B cell (primary cell): ENCODE measurements around the gene OSBPL5. TPM values are rescaled to one million over a fixed set of nuclear protein-coding genes. Genes with fewer than 3 reads are reported as not detected.

Experiments
- ATAC-seq: fragments of 200-7000 bp; cut with Tn5 transposase; one replicate; pipeline ENCODE4 v1.10.0; 2021; ENCODE audit warnings: low read depth, mild to moderate bottlenecking, moderate number of reproducible peaks, moderate library complexity
- CTCF ChIA-PET: fragments of 350-600 bp; sonication (Branson Sonifier 250); formaldehyde crosslinking; loops from one replicate; lab custom pipeline; 2021; ENCODE audit warnings: antibody characterized with exemption, inconsistent platforms; lab: Charles Lee
- POLR2A ChIA-PET: fragments of 350-600 bp; sonication (Branson Sonifier 250); formaldehyde crosslinking; loops from one replicate; lab custom pipeline; 2021; ENCODE audit warnings: antibody characterized with exemption; lab: Charles Lee
- DNase-seq: peaks from one replicate; pipeline ENCODE4 v3.0.0; 2013
- H2AFZ ChIP-seq: 2 replicates; pipeline ENCODE4 v1.6.1; 2012; ENCODE audit warnings: mild to moderate bottlenecking, low read depth, low read length; ENCODE audit not compliant: insufficient read depth, poor library complexity, severe bottlenecking
- H3K27ac ChIP-seq, 2 donors: 1 replicate in 1 of 2; 2 replicates in 1 of 2; pipeline ENCODE4 v1.5.1; 2012 to 2013; ENCODE audit warnings: low read length in 2 of 2, mild to moderate bottlenecking in 2 of 2, moderate library complexity in 1 of 2
- H3K27me3 ChIP-seq, 4 experiments: fragments of 200-600 bp in 1 of 4; sonication (generic) in 1 of 4; replicated peaks in 1 of 4; 1 replicate in 2 of 4; 2 replicates in 2 of 4; pipeline versions ENCODE4 v1.6.1 to v1.7.0; 2013 to 2016; ENCODE audit warnings: low read length in 3 of 4, mild to moderate bottlenecking in 2 of 4, mixed read lengths in 1 of 4, moderate library complexity in 1 of 4; ENCODE audit not compliant: insufficient read depth in 4 of 4, control insufficient read depth in 3 of 4; ENCODE audit errors: control extremely low read depth in 1 of 4
- H3K36me3 ChIP-seq, 2 experiments: replicated peaks in 1 of 2; 1 replicate in 1 of 2; 2 replicates in 1 of 2; pipeline versions ENCODE4 v1.6.1 to v1.7.1; 2013; ENCODE audit warnings: low read length in 1 of 2; ENCODE audit not compliant: insufficient read depth in 2 of 2, control insufficient read depth in 1 of 2; ENCODE audit errors: control extremely low read depth in 1 of 2, extremely low read depth in 1 of 2
- H3K4me1 ChIP-seq, 2 donors: fragments of 200-600 bp in 1 of 2; sonication (generic) in 1 of 2; 1 replicate in 1 of 2; 2 replicates in 1 of 2; pipeline versions ENCODE4 v1.5.1 to v1.6.1; 2013 to 2017; ENCODE audit warnings: low read length in 2 of 2; ENCODE audit not compliant: control insufficient read depth in 2 of 2, insufficient read depth in 2 of 2
- H3K4me2 ChIP-seq: replicated peaks from 2 replicates; pipeline ENCODE3; 2012; ENCODE audit warnings: mild to moderate bottlenecking, low read depth, low read length; ENCODE audit not compliant: poor library complexity, severe bottlenecking
- H3K4me3 ChIP-seq, 5 experiments: fragments of 200-600 bp in 1 of 5; sonication (generic) in 1 of 5; 1 replicate in 3 of 5; 2 replicates in 2 of 5; pipeline versions ENCODE4 v1.5.1 to v1.7.0; 2011 to 2016; ENCODE audit warnings: low read length in 4 of 5, mild to moderate bottlenecking in 4 of 5, low read depth in 2 of 5, control low read depth in 1 of 5, moderate library complexity in 1 of 5; ENCODE audit not compliant: insufficient read depth in 1 of 5; ENCODE audit errors: control extremely low read depth in 1 of 5, extremely low read depth in 1 of 5
- H3K79me2 ChIP-seq: fragments of 200-600 bp; sonication (generic); one replicate; pipeline ENCODE4 v1.6.0; 2016; ENCODE audit warnings: low read length; ENCODE audit not compliant: control insufficient read depth, insufficient read depth
- H3K9ac ChIP-seq: fragments of 200-600 bp; sonication (generic); 2 replicates; pipeline ENCODE4 v1.6.1; 2017; ENCODE audit warnings: mild to moderate bottlenecking, low read length, moderate library complexity
- H3K9me3 ChIP-seq, 3 donors: one replicate each; pipeline versions ENCODE4 v1.6.1 to v1.7.1; 2013; ENCODE audit warnings: low read length in 2 of 3; ENCODE audit not compliant: control insufficient read depth in 2 of 3, insufficient read depth in 1 of 3; ENCODE audit errors: control extremely low read depth in 1 of 3
- H4K20me1 ChIP-seq: 2 replicates; pipeline ENCODE4 v1.6.0; 2012; ENCODE audit warnings: mild to moderate bottlenecking, low read length; ENCODE audit not compliant: insufficient read depth, control insufficient read depth, poor library complexity, severe bottlenecking
- H3K27ac Mint-ChIP-seq: one replicate; pipeline ENCODE4 v1.8.0; 2021; ENCODE audit warnings: mixed read lengths
- H3K27me3 Mint-ChIP-seq: one replicate; pipeline ENCODE4 v1.8.0; 2021; ENCODE audit warnings: mixed read lengths
- H3K4me1 Mint-ChIP-seq: one replicate; pipeline ENCODE4 v1.8.0; 2021; ENCODE audit warnings: mixed read lengths
- H3K4me3 Mint-ChIP-seq: one replicate; pipeline ENCODE4 v1.8.0; 2021; ENCODE audit warnings: mixed read lengths
- H3K9me3 Mint-ChIP-seq: one replicate; pipeline ENCODE4 v1.8.0; 2022; ENCODE audit warnings: mixed read lengths; ENCODE audit not compliant: insufficient read depth
- EZH2 ChIP-seq: IDR thresholded peaks from 2 replicates; pipeline ENCODE4 v1.6.1; 2012; ENCODE audit warnings: borderline replicate concordance, low read depth, mild to moderate bottlenecking, moderate library complexity, low read length; ENCODE audit not compliant: insufficient read depth, poor library complexity, severe bottlenecking
- WGBS: methylation state at CpG from one replicate; pipeline ENCODE4 v1.1.5; 2013; ENCODE audit warnings: missing lambda C conversion rate; ENCODE audit not compliant: insufficient coverage; 5-methylcytosine and 5-hydroxymethylcytosine counted together
- intact Hi-C: fragments of 100-400 bp; cut with micrococcal nuclease; formaldehyde crosslinking; loops from one replicate; pipeline ENCODE4 v1.10.0; 2022
- polyA plus RNA-seq: library from polyadenylated mRNA; depleted of rRNA; stranded (reverse); fragments of >200 nt; gene quantifications from 2 replicates; pipeline ENCODE4 v1.2.3, GENCODE V29; 2012
- total RNA-seq, 2 donors: library from RNA; stranded (reverse); fragments of 120-200 nt in 1 of 2; gene quantifications; 1 replicate in 1 of 2; 2 replicates in 1 of 2; pipeline versions ENCODE4 v1.2.3 to v1.2.4, GENCODE V29; 2013 to 2022
- TF ChIP-seq, protein P1 (sequence below): fragments of 200-600 bp; IDR thresholded peaks from one replicate; pipeline ENCODE4 v1.8.0; 2022; ENCODE audit warnings: antibody characterized with exemption, mild to moderate bottlenecking

Gene OSBPL5
- total and polyA plus RNA-seq, 2 donors (not counting 1 experiment from before 2014, with no cell fraction given): 0.15 to 1.2 TPM

- CTCF ChIA-PET: interaction anchor here (2.3 kb wide), 1 partner anchor 11 kb away, joined by 8 read pairs; no protein-coding TSS in a partner anchor
Observed at GRCh38 chr11:3080733-3081385, 84.3 kb downstream of the OSBPL5 start.

GRCh38 chr11:3080104-3080503 is 85.0 kb downstream of the OSBPL5 start:
- Histone ChIP-seq H4K20me1 (no peaks in the 10 kb centered on the region), H3K4me3 (no peak overlapping the region), H3K27me3 (no peaks in the 10 kb centered on the region), H3K36me3 (no peaks in the 10 kb centered on the region), H3K9ac (no peak overlapping the region), H2AFZ (no peak overlapping the region), H3K4me1 (no peaks in the 10 kb centered on the region), H3K4me2 (no peak overlapping the region), H3K79me2 (no peaks in the 10 kb centered on the region), H3K27ac (no peak overlapping the region), H3K9me3 (no peaks in the 10 kb centered on the region)
- intact Hi-C loops: no loop called here
- H3K27ac Mint-ChIP-seq: no peak overlapping the region
- DNase-seq: no peak
- no peaks in the 10 kb centered on the region for H3K9me3 Mint-ChIP-seq
- ChIA-PET CTCF (no interaction called here), POLR2A (no interaction called here)
- TF ChIP-seq, protein P1, sequence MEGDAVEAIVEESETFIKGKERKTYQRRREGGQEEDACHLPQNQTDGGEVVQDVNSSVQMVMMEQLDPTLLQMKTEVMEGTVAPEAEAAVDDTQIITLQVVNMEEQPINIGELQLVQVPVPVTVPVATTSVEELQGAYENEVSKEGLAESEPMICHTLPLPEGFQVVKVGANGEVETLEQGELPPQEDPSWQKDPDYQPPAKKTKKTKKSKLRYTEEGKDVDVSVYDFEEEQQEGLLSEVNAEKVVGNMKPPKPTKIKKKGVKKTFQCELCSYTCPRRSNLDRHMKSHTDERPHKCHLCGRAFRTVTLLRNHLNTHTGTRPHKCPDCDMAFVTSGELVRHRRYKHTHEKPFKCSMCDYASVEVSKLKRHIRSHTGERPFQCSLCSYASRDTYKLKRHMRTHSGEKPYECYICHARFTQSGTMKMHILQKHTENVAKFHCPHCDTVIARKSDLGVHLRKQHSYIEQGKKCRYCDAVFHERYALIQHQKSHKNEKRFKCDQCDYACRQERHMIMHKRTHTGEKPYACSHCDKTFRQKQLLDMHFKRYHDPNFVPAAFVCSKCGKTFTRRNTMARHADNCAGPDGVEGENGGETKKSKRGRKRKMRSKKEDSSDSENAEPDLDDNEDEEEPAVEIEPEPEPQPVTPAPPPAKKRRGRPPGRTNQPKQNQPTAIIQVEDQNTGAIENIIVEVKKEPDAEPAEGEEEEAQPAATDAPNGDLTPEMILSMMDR: no peak
- peaks cover 3% of the 10 kb centered on the region for H3K27me3 Mint-ChIP-seq
- H3K4me1 Mint-ChIP-seq: no peaks in the 10 kb centered on the region
- H3K4me3 Mint-ChIP-seq: no peak overlapping the region
- no CpG with 5 or more reads among the region's 1 CpG for WGBS
- ATAC-seq: no peak

More at GRCh38 chr11:3080733-3081385, 84.3 kb downstream of the OSBPL5 start:
- Mint-ChIP-seq H3K9me3 (no peaks in the 10 kb centered on the region), H3K27ac (no peak overlapping the region), H3K4me3 (no peak overlapping the region), H3K27me3 (peaks cover 3% of the 10 kb centered on the region), H3K4me1 (no peaks in the 10 kb centered on the region)
- Histone ChIP-seq H3K4me1 (no peaks in the 10 kb centered on the region), H3K4me3 (no peak overlapping the region), H3K36me3 (no peaks in the 10 kb centered on the region), H4K20me1 (no peaks in the 10 kb centered on the region), H2AFZ (no peak overlapping the region), H3K9ac (no peak overlapping the region), H3K27me3 (no peaks in the 10 kb centered on the region), H3K4me2 (no peak overlapping the region), H3K27ac (no peak overlapping the region), H3K79me2 (no peaks in the 10 kb centered on the region), H3K9me3 (no peaks in the 10 kb centered on the region)
- POLR2A ChIA-PET: no interaction called here
- DNase-seq (no peak), ATAC-seq (no peak)
- TF ChIP-seq, protein P1: no peak
- no peak for TF ChIP-seq EZH2
- intact Hi-C loops: no loop called here
- 91% methylated on average over 12 of the region's 13 CpGs for WGBS
